ENCODE data around the gene MSI2.

DNA sequence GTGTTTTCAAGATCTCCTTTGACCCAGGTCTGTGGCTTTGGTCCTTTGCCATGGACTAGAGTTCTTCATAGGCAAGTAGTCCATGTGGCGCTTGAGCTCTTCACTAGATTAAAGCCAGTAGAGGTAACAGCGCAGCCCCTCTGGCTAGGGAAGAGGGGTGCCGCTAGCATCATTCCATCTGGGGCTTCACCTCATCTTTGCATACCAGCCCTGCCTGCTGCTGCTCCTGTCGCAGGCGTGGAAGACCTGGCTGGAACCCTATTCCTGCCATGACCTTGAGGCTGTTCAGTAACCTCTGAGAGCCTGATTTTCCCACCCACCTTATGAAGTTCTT, 198.4 kb downstream of the MSI2 start:
- TF ChIP-seq, protein P1, sequence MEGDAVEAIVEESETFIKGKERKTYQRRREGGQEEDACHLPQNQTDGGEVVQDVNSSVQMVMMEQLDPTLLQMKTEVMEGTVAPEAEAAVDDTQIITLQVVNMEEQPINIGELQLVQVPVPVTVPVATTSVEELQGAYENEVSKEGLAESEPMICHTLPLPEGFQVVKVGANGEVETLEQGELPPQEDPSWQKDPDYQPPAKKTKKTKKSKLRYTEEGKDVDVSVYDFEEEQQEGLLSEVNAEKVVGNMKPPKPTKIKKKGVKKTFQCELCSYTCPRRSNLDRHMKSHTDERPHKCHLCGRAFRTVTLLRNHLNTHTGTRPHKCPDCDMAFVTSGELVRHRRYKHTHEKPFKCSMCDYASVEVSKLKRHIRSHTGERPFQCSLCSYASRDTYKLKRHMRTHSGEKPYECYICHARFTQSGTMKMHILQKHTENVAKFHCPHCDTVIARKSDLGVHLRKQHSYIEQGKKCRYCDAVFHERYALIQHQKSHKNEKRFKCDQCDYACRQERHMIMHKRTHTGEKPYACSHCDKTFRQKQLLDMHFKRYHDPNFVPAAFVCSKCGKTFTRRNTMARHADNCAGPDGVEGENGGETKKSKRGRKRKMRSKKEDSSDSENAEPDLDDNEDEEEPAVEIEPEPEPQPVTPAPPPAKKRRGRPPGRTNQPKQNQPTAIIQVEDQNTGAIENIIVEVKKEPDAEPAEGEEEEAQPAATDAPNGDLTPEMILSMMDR (IDR thresholded peaks at IDR 0.05), result no peak
- no peak for TF ChIP-seq POLR2AphosphoS5 (IDR thresholded peaks at IDR 0.05)
